Breast epithelium (tissue), 4 donors: ENCODE results near the gene STRBP. TPM values are rescaled to one million over a fixed set of nuclear protein-coding genes. Genes with fewer than 3 reads are reported as not detected.

Source experiments
- DNase-seq, 2 donors: peaks; one replicate each; pipeline ENCODE4 v3.0.0-alpha.2; 2019; ENCODE audit warnings: low spot score in 2 of 2
- H3K27ac ChIP-seq, 2 donors: fragments of 200-600 bp; sonication (generic) in 1 of 2; one replicate each; pipeline ENCODE4 v1.5.1; 2016 to 2019; ENCODE audit warnings: mild to moderate bottlenecking in 1 of 2
- H3K27me3 ChIP-seq, 2 donors: fragments of 200-600 bp; sonication (generic) in 1 of 2; one replicate each; pipeline versions ENCODE4 v1.5.1 to v1.6.0; 2017 to 2019; ENCODE audit warnings: control low read depth in 1 of 2, mild to moderate bottlenecking in 1 of 2
- H3K36me3 ChIP-seq: fragments of 200-600 bp; one replicate; pipeline ENCODE4 v1.5.1; 2019
- H3K4me1 ChIP-seq, 2 donors: fragments of 200-600 bp; sonication (generic); one replicate each; pipeline ENCODE4 v1.5.1; 2016 to 2019; ENCODE audit warnings: control low read depth in 1 of 2
- H3K4me3 ChIP-seq, 3 donors: fragments of 200-600 bp; sonication (generic); 1 replicate in 2 of 3; 2 replicates in 1 of 3; pipeline ENCODE4 v1.5.1; 2016 to 2019; ENCODE audit warnings: mild to moderate bottlenecking in 3 of 3, moderate library complexity in 2 of 3
- H3K9me3 ChIP-seq, 2 donors: fragments of 200-600 bp; sonication (generic) in 1 of 2; one replicate each; pipeline ENCODE4 v1.5.1; 2016 to 2019; ENCODE audit warnings: control low read depth in 1 of 2
- CTCF ChIP-seq, 3 donors: fragments of 450-650 bp; IDR thresholded peaks; one replicate each; pipeline ENCODE4 v1.5.1; 2016 to 2017; ENCODE audit warnings: antibody characterized with exemption in 3 of 3, mild to moderate bottlenecking in 3 of 3, moderate library complexity in 3 of 3
- POLR2A ChIP-seq: fragments of 450-650 bp; IDR thresholded peaks from one replicate; pipeline ENCODE4 v1.6.1; 2016; ENCODE audit warnings: antibody characterized with exemption, mild to moderate bottlenecking, moderate library complexity
- POLR2AphosphoS5 ChIP-seq, 3 donors: sonication (generic); formaldehyde crosslinking; IDR thresholded peaks; one replicate each; pipeline ENCODE4 v1.6.1; 2017; ENCODE audit warnings: antibody characterized with exemption in 3 of 3
- intact Hi-C: fragments of 100-400 bp; cut with DNase I; formaldehyde crosslinking; loops from one replicate; pipeline ENCODE4 v1.15.1; 2023; ENCODE audit warnings: low total_unique reads
- total RNA-seq, 3 donors: library from RNA; depleted of rRNA; stranded (reverse); fragments of >200 nt; gene quantifications; one replicate each; pipeline ENCODE4 v1.1.0, GENCODE V29; 2016

The STRBP gene
- total RNA-seq, 3 donors from 2014 or later = 8.0 to 37.0 (median 22.6) TPM

- TF ChIP-seq POLR2AphosphoS5 (IDR thresholded peaks at IDR 0.05) (no peak), POLR2A (no peak), CTCF (IDR thresholded peaks at IDR 0.05) (no peak)
- no peak for DNase-seq
- intact Hi-C loops = no loop called here
- H3K4me1 ChIP-seq = no peaks in the 10 kb centered on the region
- H3K9me3 ChIP-seq = no peaks in the 10 kb centered on the region
- no peaks in the 10 kb centered on the region for H3K27me3 ChIP-seq
- no peak overlapping the region for H3K4me3 ChIP-seq
- H3K27ac ChIP-seq = no peak overlapping the region
- H3K36me3 ChIP-seq = no peaks in the 10 kb centered on the region
Measured at GRCh38 chr9:123150708-123151503, 117.5 kb downstream of the STRBP start.

DNA sequence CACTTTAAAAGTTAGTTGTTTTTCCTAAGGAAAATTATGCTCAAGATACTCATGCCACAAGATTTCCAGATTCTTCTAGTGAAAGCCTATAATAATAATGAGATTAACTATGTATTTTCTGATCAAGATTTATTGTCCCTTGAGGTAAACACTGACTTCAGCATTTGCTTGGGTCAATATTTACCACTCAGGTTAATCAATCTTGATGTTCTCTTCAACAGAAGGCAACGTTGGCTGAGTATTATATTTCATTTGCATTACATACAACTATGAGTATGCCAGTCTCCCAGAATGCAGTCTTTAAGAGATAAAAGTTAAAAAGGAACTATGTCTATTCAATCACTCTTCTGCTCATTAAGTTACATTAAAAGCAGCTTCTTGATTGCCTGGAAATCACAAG lies 119.3 kb downstream of the STRBP start:
- intact Hi-C loops = no loop called here
- no peaks in the 10 kb centered on the region for H3K9me3 ChIP-seq
- no peaks in the 10 kb centered on the region for H3K27me3 ChIP-seq
- H3K4me3 ChIP-seq = no peak overlapping the region
- TF ChIP-seq POLR2A = no peak
- no peak for TF ChIP-seq POLR2AphosphoS5 (IDR thresholded peaks at IDR 0.05)
- TF ChIP-seq CTCF (IDR thresholded peaks at IDR 0.05) = no peak
- H3K36me3 ChIP-seq = no peaks in the 10 kb centered on the region
- no peaks in the 10 kb centered on the region for H3K4me1 ChIP-seq
- no peak for DNase-seq
- no peak overlapping the region for H3K27ac ChIP-seq

GRCh38 chr9:123138163-123138562 lies 130.2 kb downstream of the STRBP start:
- DNase-seq = no peak
- Histone ChIP-seq H3K4me3 (no peak overlapping the region), H3K36me3 (no peaks in the 10 kb centered on the region), H3K27me3 (no peaks in the 10 kb centered on the region), H3K27ac (no peak overlapping the region), H3K4me1 (no peaks in the 10 kb centered on the region), H3K9me3 (no peaks in the 10 kb centered on the region)
- intact Hi-C loops = no loop called here
- TF ChIP-seq POLR2AphosphoS5 (IDR thresholded peaks at IDR 0.05) (no peak), CTCF (IDR thresholded peaks at IDR 0.05) (no peak), POLR2A (no peak)

DNA sequence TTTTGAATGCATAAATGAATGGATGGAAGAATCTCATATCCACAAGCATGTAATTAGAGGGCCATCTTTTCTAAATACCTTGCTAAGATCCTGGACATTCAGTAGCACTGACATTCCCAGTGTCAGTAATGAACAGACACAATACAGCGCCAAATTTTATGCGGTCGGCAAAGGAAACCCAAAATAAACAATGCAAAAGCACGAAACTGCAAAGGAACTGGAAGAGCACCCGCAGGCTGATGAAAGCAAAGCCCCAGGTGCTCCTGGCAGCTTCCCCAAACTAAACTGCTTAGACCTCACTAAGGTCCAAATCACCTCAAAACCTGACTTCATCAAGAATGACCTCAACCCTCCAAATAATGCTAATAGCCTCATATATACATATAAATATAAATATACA lies 133.0 kb downstream of the STRBP start:
- H3K36me3 ChIP-seq = no peaks in the 10 kb centered on the region
- DNase-seq = no peak
- intact Hi-C loops = no loop called here
- no peaks in the 10 kb centered on the region for H3K27me3 ChIP-seq
- TF ChIP-seq CTCF (IDR thresholded peaks at IDR 0.05) (no peak), POLR2A (no peak), POLR2AphosphoS5 (IDR thresholded peaks at IDR 0.05) (no peak)
- H3K27ac ChIP-seq = no peak overlapping the region
- no peaks in the 10 kb centered on the region for H3K9me3 ChIP-seq
- no peaks in the 10 kb centered on the region for H3K4me1 ChIP-seq
- H3K4me3 ChIP-seq = no peak overlapping the region

- Histone ChIP-seq H3K27ac (no peak overlapping the region), H3K36me3 (no peaks in the 10 kb centered on the region), H3K27me3 (no peaks in the 10 kb centered on the region), H3K4me3 (no peak overlapping the region), H3K9me3 (no peaks in the 10 kb centered on the region), H3K4me1 (no peaks in the 10 kb centered on the region)
- intact Hi-C loops = no loop called here
- TF ChIP-seq POLR2A = no peak
- DNase-seq = no peak
Measured at GRCh38 chr9:123132696-123133095, 135.7 kb downstream of the STRBP start.
